ENCODE measurements around the gene PLIN4.

- TF ChIP-seq CTCF (IDR thresholded peaks at IDR 0.05) (no peak), EP300 (IDR thresholded peaks at IDR 0.05) (no peak), POLR2A (IDR thresholded peaks at IDR 0.05) (no peak)
These were observed 62.4 kb downstream of the PLIN4 start for GRCh38 chr19:4455719-4456475.
